ENCODE data around the gene TMOD4. TPM values are rescaled to one million over a fixed set of nuclear protein-coding genes. Genes with fewer than 3 reads are reported as not detected.
"Not testable (repeated sequence)": the region's sequence is repeated elsewhere in the genome, so short reads cannot be mapped to it uniquely, and the experiment has no call there.

The TMOD4 gene
- polyA plus RNA-seq, 1 experiment = 0.18 TPM

- peak; percentile 62 for DNase-seq (ENCODE audit: low read depth)
- H3K27me3 ChIP-seq (ENCODE audit: control insufficient read depth, insufficient read depth, low read length) = no peaks in the 10 kb centered on the region
- H3K4me3 ChIP-seq (ENCODE audit: low read depth, low read length) = peak overlapping the region; percentile 9
- no peaks in the 10 kb centered on the region for H3K36me3 ChIP-seq (ENCODE audit: control insufficient read depth, insufficient read depth, low read length)
- POLR2A ChIA-PET = no interaction called here
- TF ChIP-seq, protein P1, sequence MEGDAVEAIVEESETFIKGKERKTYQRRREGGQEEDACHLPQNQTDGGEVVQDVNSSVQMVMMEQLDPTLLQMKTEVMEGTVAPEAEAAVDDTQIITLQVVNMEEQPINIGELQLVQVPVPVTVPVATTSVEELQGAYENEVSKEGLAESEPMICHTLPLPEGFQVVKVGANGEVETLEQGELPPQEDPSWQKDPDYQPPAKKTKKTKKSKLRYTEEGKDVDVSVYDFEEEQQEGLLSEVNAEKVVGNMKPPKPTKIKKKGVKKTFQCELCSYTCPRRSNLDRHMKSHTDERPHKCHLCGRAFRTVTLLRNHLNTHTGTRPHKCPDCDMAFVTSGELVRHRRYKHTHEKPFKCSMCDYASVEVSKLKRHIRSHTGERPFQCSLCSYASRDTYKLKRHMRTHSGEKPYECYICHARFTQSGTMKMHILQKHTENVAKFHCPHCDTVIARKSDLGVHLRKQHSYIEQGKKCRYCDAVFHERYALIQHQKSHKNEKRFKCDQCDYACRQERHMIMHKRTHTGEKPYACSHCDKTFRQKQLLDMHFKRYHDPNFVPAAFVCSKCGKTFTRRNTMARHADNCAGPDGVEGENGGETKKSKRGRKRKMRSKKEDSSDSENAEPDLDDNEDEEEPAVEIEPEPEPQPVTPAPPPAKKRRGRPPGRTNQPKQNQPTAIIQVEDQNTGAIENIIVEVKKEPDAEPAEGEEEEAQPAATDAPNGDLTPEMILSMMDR (IDR thresholded peaks at IDR 0.05; ENCODE audit: insufficient read depth, low read depth, low read length) = peak; percentile 56
- CTCF ChIA-PET = interaction anchor here (1.7 to 4.0 kb wide), 2 partner anchors 56 to 145 kb away, joined by 5 to 43 read pairs; partner anchors contain the start of gene PSMD4
Measured at GRCh38 chr1:151196292-151196800, 20.6 kb upstream of the TMOD4 start.

DNA sequence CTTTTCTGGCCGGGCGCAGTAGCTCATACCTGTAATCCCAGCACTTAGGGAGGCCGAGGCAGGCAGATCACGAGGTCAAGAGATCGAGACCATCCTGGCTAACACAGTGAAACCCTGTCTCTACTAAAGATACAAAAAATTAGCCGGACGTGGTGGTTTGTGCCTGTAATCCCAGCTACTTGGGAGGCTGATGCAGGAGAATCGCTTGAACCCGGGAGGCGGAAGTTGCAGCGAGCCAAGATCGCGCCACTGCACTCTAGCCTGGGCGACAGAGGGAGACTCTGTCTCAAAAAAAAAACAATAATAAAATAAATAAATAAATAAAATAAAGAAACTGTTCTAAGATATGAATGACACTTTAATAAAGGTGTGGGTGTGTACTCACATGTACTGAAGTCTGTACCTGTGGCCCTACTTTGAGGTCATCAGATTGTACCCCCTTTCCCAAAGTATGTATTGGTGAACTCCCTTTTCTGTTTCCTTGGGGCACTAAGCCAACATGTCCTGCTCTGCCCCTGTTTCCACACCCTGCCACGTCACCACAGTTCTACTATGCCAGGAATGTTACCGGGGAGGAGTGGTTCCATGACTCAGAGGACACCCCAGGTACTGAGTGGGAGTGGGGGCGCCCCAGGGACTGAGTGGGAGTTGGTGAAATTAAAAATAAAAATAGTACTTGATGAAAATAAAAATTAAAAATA lies 19.3 kb upstream of the TMOD4 start:
- H3K36me3 ChIP-seq (ENCODE audit: control insufficient read depth, insufficient read depth, low read length); H3K27me3 ChIP-seq (ENCODE audit: control insufficient read depth, insufficient read depth, low read length): not testable (repeated sequence)
- H3K4me3 ChIP-seq (ENCODE audit: low read depth, low read length) = peak overlapping the region; percentile 9; the same call in 1 of the 2 replicates
- DNase-seq (ENCODE audit: low read depth) = peak; percentile 54
- ChIA-PET POLR2A (interaction anchor here (0.5 to 0.6 kb wide), 3 partner anchors 28 to 139 kb away, joined by 3 to 17 read pairs (median 7); no protein-coding TSS in a partner anchor), CTCF (interaction anchor here (0.6 to 4.0 kb wide), 10 partner anchors 13 to 156 kb away, joined by 3 to 43 read pairs (median 4); partner anchors contain the start of genes GABPB2 and PSMD4)

- ChIA-PET CTCF (interaction anchor here (0.6 to 1.5 kb wide), 2 partner anchors 58 to 589 kb away, joined by 3 to 7 read pairs; no protein-coding TSS in a partner anchor), POLR2A (no interaction called here)
- TF ChIP-seq, protein P1 (IDR thresholded peaks at IDR 0.05; ENCODE audit: insufficient read depth, low read depth, low read length) = no peak
- no peak for DNase-seq (ENCODE audit: low read depth)
- Histone ChIP-seq H3K36me3 (ENCODE audit: control insufficient read depth, insufficient read depth, low read length) (no peaks in the 10 kb centered on the region), H3K27me3 (ENCODE audit: control insufficient read depth, insufficient read depth, low read length) (no peaks in the 10 kb centered on the region), H3K4me3 (ENCODE audit: low read depth, low read length) (no peak overlapping the region)
Measured at GRCh38 chr1:151193856-151194255, 18.1 kb upstream of the TMOD4 start.

DNA sequence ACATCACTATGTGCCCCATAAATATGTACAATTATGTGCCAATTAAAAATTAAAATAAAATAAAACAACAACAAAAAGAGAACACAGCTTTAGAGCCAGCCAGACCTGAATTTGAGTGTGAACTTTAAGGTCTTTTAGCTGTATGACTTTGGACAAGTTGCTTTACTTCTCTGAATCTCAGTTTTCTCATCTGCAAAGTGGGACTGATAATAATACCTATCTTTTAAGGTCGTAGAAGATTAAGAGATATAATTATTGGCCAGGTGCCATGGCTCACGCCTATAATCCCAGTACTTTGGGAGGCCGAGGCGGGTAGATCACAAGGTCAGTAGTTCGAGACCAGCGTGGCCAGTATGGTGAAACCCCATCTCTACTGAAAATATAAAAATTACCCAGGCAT lies 17.5 kb upstream of the TMOD4 start:
- Histone ChIP-seq H3K27me3 (ENCODE audit: control insufficient read depth, insufficient read depth, low read length) (no peaks in the 10 kb centered on the region), H3K4me3 (ENCODE audit: low read depth, low read length) (no peak overlapping the region), H3K36me3 (ENCODE audit: control insufficient read depth, insufficient read depth, low read length) (no peaks in the 10 kb centered on the region)
- TF ChIP-seq, protein P1 (IDR thresholded peaks at IDR 0.05; ENCODE audit: insufficient read depth, low read depth, low read length) = no peak
- ChIA-PET CTCF (interaction anchor here (1.5 kb wide), 1 partner anchor 58 kb away, joined by 7 read pairs; no protein-coding TSS in a partner anchor), POLR2A (no interaction called here)
- DNase-seq (ENCODE audit: low read depth) = no peak

DNA sequence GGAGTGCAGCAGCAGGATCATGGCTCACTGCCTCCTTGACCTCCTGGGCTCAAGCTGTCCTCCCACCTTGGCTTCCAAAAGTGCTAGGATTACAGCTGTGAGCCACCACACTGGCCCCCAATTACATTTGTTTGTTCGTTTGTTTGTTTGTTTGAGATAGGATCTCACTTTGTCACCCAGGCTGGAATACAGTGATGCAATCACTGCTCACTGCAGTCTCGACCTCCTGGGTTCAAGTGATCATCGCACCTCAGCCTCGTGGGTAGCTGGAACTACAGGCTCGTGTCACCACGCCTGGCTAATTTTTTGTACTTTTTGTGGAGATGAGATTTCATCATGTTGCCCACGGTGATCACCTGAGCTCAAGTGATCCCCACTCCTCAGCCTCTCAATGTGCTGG lies 16.3 kb upstream of the TMOD4 start:
- H3K36me3 ChIP-seq (ENCODE audit: control insufficient read depth, insufficient read depth, low read length) = no peaks in the 10 kb centered on the region
- DNase-seq (ENCODE audit: low read depth) = no peak
- H3K4me3 ChIP-seq (ENCODE audit: low read depth, low read length) = no peak overlapping the region
- ChIA-PET POLR2A (no interaction called here), CTCF (no interaction called here)
- H3K27me3 ChIP-seq (ENCODE audit: control insufficient read depth, insufficient read depth, low read length) = no peaks in the 10 kb centered on the region
- TF ChIP-seq, protein P1 (IDR thresholded peaks at IDR 0.05; ENCODE audit: insufficient read depth, low read depth, low read length) = no peak

Data from BJ (cell line).